H9 (cell line): Measurements from ENCODE around the gene CLINT1. TPM values are rescaled to one million over a fixed set of nuclear protein-coding genes. Genes with fewer than 3 reads are reported as not detected.

Experiments used
- DNase-seq: peaks from one replicate; pipeline ENCODE4 v3.0.0-alpha.2; 2017
- H2AFZ ChIP-seq: one replicate; pipeline ENCODE4 v1.6.1; 2013; ENCODE audit warnings: mild to moderate bottlenecking, low read length, control low read depth, moderate library complexity
- H2AK5ac ChIP-seq: 2 replicates; pipeline ENCODE4 v1.6.1; 2013; ENCODE audit warnings: low read length, control low read depth, mixed read lengths; ENCODE audit not compliant: insufficient read length
- H2BK120ac ChIP-seq: one replicate; pipeline ENCODE4 v1.6.1; 2013; ENCODE audit warnings: low read depth, mild to moderate bottlenecking, low read length, control low read depth, inconsistent platforms; ENCODE audit not compliant: poor library complexity, severe bottlenecking
- H2BK12ac ChIP-seq: 2 replicates; pipeline ENCODE4 v1.6.1; 2013; ENCODE audit warnings: low read length, control low read depth, mixed read lengths, low read depth; ENCODE audit not compliant: insufficient read length
- H2BK15ac ChIP-seq: 2 replicates; pipeline ENCODE4 v1.6.1; 2013; ENCODE audit warnings: low read depth, low read length, control low read depth
- H2BK20ac ChIP-seq: one replicate; pipeline ENCODE4 v1.6.1; 2013; ENCODE audit warnings: low read depth, mild to moderate bottlenecking, low read length, control low read depth, inconsistent platforms; ENCODE audit not compliant: poor library complexity, severe bottlenecking
- H2BK5ac ChIP-seq: 2 replicates; pipeline ENCODE4 v1.6.1; 2013; ENCODE audit warnings: low read length, control low read depth, mixed read lengths; ENCODE audit not compliant: insufficient read length
- H3K14ac ChIP-seq: 2 replicates; pipeline ENCODE4 v1.6.1; 2013; ENCODE audit warnings: low read length, control low read depth; ENCODE audit not compliant: insufficient read depth
- H3K18ac ChIP-seq: 2 replicates; pipeline ENCODE4 v1.6.1; 2013; ENCODE audit warnings: low read depth, mild to moderate bottlenecking, mixed read lengths, low read length, control low read depth; ENCODE audit not compliant: insufficient read length
- H3K23ac ChIP-seq: 2 replicates; pipeline ENCODE4 v1.6.1; 2013; ENCODE audit warnings: low read length, control low read depth, mixed read lengths, low read depth; ENCODE audit not compliant: insufficient read length
- H3K23me2 ChIP-seq: 2 replicates; pipeline ENCODE4 v1.6.1; 2013; ENCODE audit warnings: low read depth, mild to moderate bottlenecking, mixed read lengths, low read length, control low read depth; ENCODE audit not compliant: insufficient read length, poor library complexity, severe bottlenecking
- H3K27ac ChIP-seq: 2 replicates; pipeline ENCODE4 v1.5.1; 2013; ENCODE audit warnings: low read length, control low read depth, mixed read lengths, low read depth; ENCODE audit not compliant: insufficient read length
- H3K27me3 ChIP-seq: 2 replicates; pipeline ENCODE4 v1.6.1; 2013; ENCODE audit warnings: low read length, control low read depth, inconsistent platforms; ENCODE audit not compliant: insufficient read depth
- H3K4ac ChIP-seq: 2 replicates; pipeline ENCODE4 v1.6.1; 2013; ENCODE audit warnings: low read depth, mild to moderate bottlenecking, control low read depth, inconsistent platforms, low read length, moderate library complexity
- H3K4me1 ChIP-seq: 2 replicates; pipeline ENCODE4 v1.6.1; 2013; ENCODE audit warnings: low read length, control low read depth, inconsistent platforms; ENCODE audit not compliant: insufficient read depth
- H3K4me2 ChIP-seq: 2 replicates; pipeline ENCODE4 v1.6.1; 2013; ENCODE audit warnings: low read length, control low read depth, mixed read lengths; ENCODE audit not compliant: insufficient read length, insufficient read depth
- H3K56ac ChIP-seq: 2 replicates; pipeline ENCODE4 v1.6.1; 2013; ENCODE audit warnings: low read depth, mild to moderate bottlenecking, mixed read lengths, low read length, control low read depth; ENCODE audit not compliant: insufficient read length
- H3K79me1 ChIP-seq: 2 replicates; pipeline ENCODE4 v1.6.1; 2013; ENCODE audit warnings: low read depth, mild to moderate bottlenecking, moderate library complexity, low read length, control low read depth, inconsistent platforms; ENCODE audit not compliant: insufficient read depth, poor library complexity, severe bottlenecking
- H3K79me2 ChIP-seq: 2 replicates; pipeline ENCODE4 v1.6.1; 2013; ENCODE audit warnings: low read length, control low read depth, inconsistent platforms; ENCODE audit not compliant: insufficient read depth
- H3K9ac ChIP-seq: 2 replicates; pipeline ENCODE4 v1.6.1; 2013; ENCODE audit warnings: low read length, control low read depth, mixed read lengths; ENCODE audit not compliant: insufficient read length; ENCODE audit errors: extremely low read depth
- H3K9me3 ChIP-seq: one replicate; pipeline ENCODE4 v1.6.1; 2013; ENCODE audit warnings: low read depth, low read length, inconsistent platforms; ENCODE audit not compliant: control insufficient read depth
- H3T11ph ChIP-seq: one replicate; pipeline ENCODE4 v1.6.1; 2013; ENCODE audit warnings: mild to moderate bottlenecking, low read length, control low read depth, inconsistent platforms
- H4K20me1 ChIP-seq: one replicate; pipeline ENCODE4 v1.6.1; 2013; ENCODE audit not compliant: control insufficient read depth, insufficient read length, insufficient read depth
- H4K5ac ChIP-seq: 2 replicates; pipeline ENCODE4 v1.6.1; 2013; ENCODE audit warnings: low read depth, mild to moderate bottlenecking, mixed read lengths, low read length, control low read depth; ENCODE audit not compliant: insufficient read length
- H4K8ac ChIP-seq: replicated peaks from 2 replicates; pipeline ENCODE4 v1.6.1; 2013; ENCODE audit warnings: low read length, control low read depth, mixed read lengths, low read depth; ENCODE audit not compliant: insufficient read length
- H4K91ac ChIP-seq: 2 replicates; pipeline ENCODE4 v1.6.1; 2013; ENCODE audit warnings: low read depth, mild to moderate bottlenecking, moderate library complexity, mixed read lengths, low read length, control low read depth; ENCODE audit not compliant: insufficient read length
- H3K27ac Mint-ChIP-seq, 3 experiments: 2 replicates in 2 of 3; 3 replicates in 1 of 3; pipeline ENCODE4 v1.8.0; 2020 to 2021; ENCODE audit warnings: mixed read lengths in 3 of 3, mild to moderate bottlenecking in 1 of 3, moderate library complexity in 1 of 3
- H3K27me3 Mint-ChIP-seq: 2 replicates; pipeline ENCODE4 v1.8.0; 2021; ENCODE audit warnings: low read depth, mild to moderate bottlenecking, moderate library complexity, mixed read lengths
- H3K36me3 Mint-ChIP-seq, 3 experiments: 2 replicates in 2 of 3; 3 replicates in 1 of 3; pipeline ENCODE4 v1.8.0; 2020 to 2021; ENCODE audit warnings: low read depth in 3 of 3, mixed read lengths in 3 of 3; ENCODE audit not compliant: insufficient read depth in 1 of 3
- H3K4me1 Mint-ChIP-seq, 2 experiments: 2 replicates each; pipeline ENCODE4 v1.8.0; 2020; ENCODE audit warnings: mixed read lengths in 2 of 2
- H3K4me3 Mint-ChIP-seq, 2 experiments: 2 replicates in 1 of 2; 3 replicates in 1 of 2; pipeline ENCODE4 v1.8.0; 2020 to 2021; ENCODE audit warnings: mild to moderate bottlenecking in 2 of 2, mixed read lengths in 2 of 2, moderate library complexity in 1 of 2
- H3K9me3 Mint-ChIP-seq, 2 experiments: 2 replicates in 1 of 2; 3 replicates in 1 of 2; pipeline ENCODE4 v1.8.0; 2020; ENCODE audit warnings: mild to moderate bottlenecking in 2 of 2, mixed read lengths in 2 of 2, moderate library complexity in 1 of 2
- whole genome bisulfite sequencing: extraction: QIAGEN DNeasy Blood & Tissue Kit; methylation state at CpG from one replicate; pipeline ENCODE4 v1.1.7; 2013; ENCODE audit warnings: missing lambda C conversion rate, low lambda C conversion rate, mixed read lengths; ENCODE audit not compliant: insufficient read length; ENCODE audit errors: extremely low coverage; 5-methylcytosine and 5-hydroxymethylcytosine counted together
- total RNA-seq: library from RNA; stranded (reverse); gene quantifications from 2 replicates; pipeline ENCODE4 v1.2.1, GENCODE V29; 2021
- TF ChIP-seq, protein P1 (sequence below): fragments of 200-600 bp; sonication (generic); conservative IDR thresholded peaks from 3 replicates; pipeline ENCODE4 v1.8.0; 2021; ENCODE audit warnings: antibody characterized with exemption, mild to moderate bottlenecking

Gene CLINT1
- total RNA-seq, 1 experiment from 2014 or later, result 79.1 TPM

DNA sequence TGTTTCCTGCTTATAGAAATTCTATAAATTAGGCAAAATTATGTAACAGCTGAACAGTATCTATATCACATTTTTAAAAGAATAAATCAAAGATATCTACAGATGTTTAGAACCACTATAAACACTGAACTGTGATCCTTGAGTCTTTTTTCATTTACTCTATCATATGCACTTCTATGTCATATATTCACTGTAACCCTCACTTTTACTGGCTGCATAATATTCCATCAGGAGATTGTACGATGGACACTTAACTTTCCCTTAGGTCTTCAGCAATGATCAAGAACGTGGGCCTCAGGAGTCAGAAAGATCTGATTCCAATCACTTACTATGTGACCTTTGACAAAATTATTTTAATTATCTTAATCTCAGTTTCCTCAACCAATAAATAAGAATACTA lies 41.0 kb downstream of the CLINT1 start:
- Histone ChIP-seq H4K91ac (no peak overlapping the region), H3K4me1 (no peaks in the 10 kb centered on the region), H2BK15ac (no peak overlapping the region), H3K27me3 (no peaks in the 10 kb centered on the region), H2BK120ac (no peak overlapping the region), H2BK5ac (no peak overlapping the region), H4K8ac (no peak overlapping the region), H3K56ac (no peak overlapping the region), H3K9ac (no peak overlapping the region), H3K79me2 (peaks cover 5% of the 10 kb centered on the region; the same call in 1 of the 2 replicates), H2AK5ac (no peak overlapping the region), H3K14ac (no peak overlapping the region), H3K23me2 (no peaks in the 10 kb centered on the region), H3T11ph (no peak overlapping the region), H2BK12ac (no peak overlapping the region), H3K4me2 (no peak overlapping the region), H3K79me1 (no peaks in the 10 kb centered on the region), H2AFZ (no peak overlapping the region), H3K18ac (no peak overlapping the region), H3K9me3 (no peaks in the 10 kb centered on the region), H3K27ac (no peak overlapping the region), H2BK20ac (no peak overlapping the region), H3K23ac (no peak overlapping the region), H4K5ac (no peak overlapping the region), H4K20me1 (no peaks in the 10 kb centered on the region), H3K4ac (no peak overlapping the region)
- Mint-ChIP-seq H3K36me3 (peaks cover 5 to 22% (median 14%) of the 10 kb centered on the region in 3 experiments; a peak in 5 of 7 replicates), H3K4me1 (peaks cover 23 to 24% of the 10 kb centered on the region in 2 experiments), H3K4me3 (no peak overlapping the region), H3K27ac (no peak overlapping the region), H3K27me3 (no peaks in the 10 kb centered on the region), H3K9me3 (no peaks in the 10 kb centered on the region)
- TF ChIP-seq, protein P1, sequence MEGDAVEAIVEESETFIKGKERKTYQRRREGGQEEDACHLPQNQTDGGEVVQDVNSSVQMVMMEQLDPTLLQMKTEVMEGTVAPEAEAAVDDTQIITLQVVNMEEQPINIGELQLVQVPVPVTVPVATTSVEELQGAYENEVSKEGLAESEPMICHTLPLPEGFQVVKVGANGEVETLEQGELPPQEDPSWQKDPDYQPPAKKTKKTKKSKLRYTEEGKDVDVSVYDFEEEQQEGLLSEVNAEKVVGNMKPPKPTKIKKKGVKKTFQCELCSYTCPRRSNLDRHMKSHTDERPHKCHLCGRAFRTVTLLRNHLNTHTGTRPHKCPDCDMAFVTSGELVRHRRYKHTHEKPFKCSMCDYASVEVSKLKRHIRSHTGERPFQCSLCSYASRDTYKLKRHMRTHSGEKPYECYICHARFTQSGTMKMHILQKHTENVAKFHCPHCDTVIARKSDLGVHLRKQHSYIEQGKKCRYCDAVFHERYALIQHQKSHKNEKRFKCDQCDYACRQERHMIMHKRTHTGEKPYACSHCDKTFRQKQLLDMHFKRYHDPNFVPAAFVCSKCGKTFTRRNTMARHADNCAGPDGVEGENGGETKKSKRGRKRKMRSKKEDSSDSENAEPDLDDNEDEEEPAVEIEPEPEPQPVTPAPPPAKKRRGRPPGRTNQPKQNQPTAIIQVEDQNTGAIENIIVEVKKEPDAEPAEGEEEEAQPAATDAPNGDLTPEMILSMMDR, result no peak
- WGBS, result no CpG with 5 or more reads among the region's 2 CpGs
- no peak for DNase-seq
